Measurements from ENCODE around the gene DGLUCY.

DNA sequence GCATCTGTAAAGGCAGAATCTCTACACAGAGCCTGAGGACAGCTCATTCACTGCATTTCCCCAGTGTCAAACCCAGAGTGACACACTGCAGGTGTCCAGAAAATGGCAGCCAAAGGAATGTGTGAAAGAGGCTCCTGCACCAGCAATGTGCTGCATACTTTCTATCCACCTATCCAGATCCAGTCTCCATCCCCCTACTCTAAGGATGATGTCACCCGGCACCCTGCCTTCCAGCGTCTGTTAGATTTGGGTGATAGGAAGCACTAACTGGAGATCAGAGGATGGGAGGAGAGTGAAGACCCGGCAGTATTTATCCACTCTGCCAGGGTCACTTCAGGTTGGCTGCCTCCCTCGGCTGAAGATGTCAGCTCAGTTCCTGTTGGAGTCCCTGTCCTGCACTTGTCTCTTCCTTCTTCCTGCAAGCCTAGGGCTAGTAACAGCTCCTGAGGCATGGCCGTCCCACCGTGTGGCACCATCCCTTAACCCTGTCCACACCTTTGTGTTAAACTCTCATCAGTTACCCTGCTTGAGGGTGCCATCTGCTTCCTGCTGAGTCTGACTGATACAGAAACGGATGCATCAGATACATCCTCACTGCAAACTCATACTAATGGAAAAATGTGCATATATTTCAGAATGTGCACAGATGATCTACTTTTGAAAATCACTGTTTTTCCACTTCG, 143.6 kb downstream of the DGLUCY start:
- TF ChIP-seq CTCF (IDR thresholded peaks at IDR 0.05) (no peak), POLR2AphosphoS5 (IDR thresholded peaks at IDR 0.05) (no peak), POLR2A (IDR thresholded peaks at IDR 0.05) (no peak)

Measured in prostate gland (tissue), 2 donors.